Liver (tissue), 9 donors: Measurements from ENCODE around the gene NUDT13. TPM values are rescaled to one million over a fixed set of nuclear protein-coding genes. Genes with fewer than 3 reads are reported as not detected.

Experiments
- DNase-seq: peaks from one replicate; pipeline ENCODE4 v3.0.0-alpha.2; 2017; ENCODE audit warnings: low spot score
- H3K27ac ChIP-seq, 2 donors: one replicate each; pipeline ENCODE4 v1.7.0; 2013; ENCODE audit warnings: inconsistent platforms in 2 of 2, low read length in 2 of 2, control low read depth in 1 of 2, low read depth in 1 of 2, mild to moderate bottlenecking in 1 of 2
- H3K27me3 ChIP-seq, 4 donors: one replicate each; pipeline versions ENCODE4 v1.6.1 to v1.7.0; 2013; ENCODE audit warnings: low read length in 3 of 4, inconsistent platforms in 1 of 4, mild to moderate bottlenecking in 1 of 4, moderate library complexity in 1 of 4; ENCODE audit not compliant: control insufficient read depth in 4 of 4, insufficient read depth in 4 of 4
- H3K36me3 ChIP-seq, 4 donors: one replicate each; pipeline versions ENCODE4 v1.6.1 to v1.7.0; 2013; ENCODE audit warnings: low read length in 3 of 4, mild to moderate bottlenecking in 3 of 4, low read depth in 1 of 4, moderate library complexity in 1 of 4; ENCODE audit not compliant: control insufficient read depth in 4 of 4, insufficient read depth in 3 of 4
- H3K4me1 ChIP-seq, 4 donors: one replicate each; pipeline versions ENCODE4 v1.6.1 to v1.7.0; 2013; ENCODE audit warnings: low read length in 3 of 4, mild to moderate bottlenecking in 3 of 4, moderate library complexity in 1 of 4; ENCODE audit not compliant: control insufficient read depth in 4 of 4, insufficient read depth in 4 of 4
- H3K4me3 ChIP-seq, 3 donors: one replicate each; pipeline versions ENCODE4 v1.6.1 to v1.7.0; 2013; ENCODE audit warnings: low read length in 3 of 3, control low read depth in 1 of 3, low read depth in 1 of 3, mild to moderate bottlenecking in 1 of 3
- H3K9ac ChIP-seq, 2 donors: one replicate each; pipeline ENCODE4 v1.7.0; 2013; ENCODE audit warnings: low read length in 2 of 2, mild to moderate bottlenecking in 2 of 2, moderate library complexity in 2 of 2, control low read depth in 1 of 2, low read depth in 1 of 2
- H3K9me3 ChIP-seq, 4 donors: one replicate each; pipeline versions ENCODE4 v1.6.1 to v1.7.0; 2013; ENCODE audit warnings: low read length in 3 of 4; ENCODE audit not compliant: control insufficient read depth in 4 of 4
- EGR1 ChIP-seq, 2 donors: IDR thresholded peaks; 2 replicates each; pipeline ENCODE4 v1.6.1; 2016 to 2018; ENCODE audit warnings: antibody characterized with exemption in 2 of 2, low read depth in 2 of 2
- FOXA1 ChIP-seq: IDR thresholded peaks from 2 replicates; pipeline ENCODE4 v1.6.1; 2016; ENCODE audit warnings: antibody characterized with exemption
- FOXA2 ChIP-seq: IDR thresholded peaks from 2 replicates; pipeline ENCODE4 v1.6.1; 2016; ENCODE audit warnings: antibody characterized with exemption
- GABPA ChIP-seq, 2 donors: IDR thresholded peaks in 1 of 2; conservative IDR thresholded peaks in 1 of 2; 2 replicates each; pipeline ENCODE4 v1.6.1; 2016; ENCODE audit warnings: antibody characterized with exemption in 2 of 2, mild to moderate bottlenecking in 1 of 2, moderate library complexity in 1 of 2
- HNF4A ChIP-seq, 2 donors: conservative IDR thresholded peaks; 2 replicates each; pipeline ENCODE4 v1.6.1; 2016; ENCODE audit warnings: antibody characterized with exemption in 2 of 2, mild to moderate bottlenecking in 2 of 2
- HNF4G ChIP-seq: IDR thresholded peaks from 2 replicates; pipeline ENCODE4 v1.6.1; 2016; ENCODE audit warnings: antibody characterized with exemption
- JUND ChIP-seq, 2 donors: IDR thresholded peaks; 2 replicates each; pipeline ENCODE4 v1.6.1; 2016; ENCODE audit warnings: antibody characterized with exemption in 2 of 2
- RAD21 ChIP-seq, 2 donors: IDR thresholded peaks; 2 replicates each; pipeline ENCODE4 v1.6.1; 2016; ENCODE audit warnings: antibody characterized with exemption in 2 of 2, mild to moderate bottlenecking in 2 of 2
- SP1 ChIP-seq: IDR thresholded peaks from 2 replicates; pipeline ENCODE4 v1.6.1; 2018; ENCODE audit warnings: antibody characterized with exemption, mild to moderate bottlenecking
- TAF1 ChIP-seq: conservative IDR thresholded peaks from 2 replicates; pipeline ENCODE4 v1.6.1; 2016; ENCODE audit warnings: antibody characterized with exemption, mild to moderate bottlenecking
- YY1 ChIP-seq: IDR thresholded peaks from 2 replicates; pipeline ENCODE4 v1.6.1; 2016; ENCODE audit warnings: antibody characterized with exemption, mild to moderate bottlenecking
- WGBS: extraction: QIAGEN DNeasy Blood & Tissue Kit; methylation state at CpG from one replicate; pipeline ENCODE4 v1.1.7; 2013; 5-methylcytosine and 5-hydroxymethylcytosine counted together
- polyA plus RNA-seq, 2 donors: library from polyadenylated mRNA; stranded (reverse) in 1 of 2; unstranded in 1 of 2; fragments of 200-250 nt in 1 of 2; fragments of >200 nt in 1 of 2; fragmentation: Nextera tagmentation in 1 of 2; extraction: Ambion mirVana in 1 of 2; gene quantifications; one replicate each; pipeline versions ENCODE4 v1.2.1 to v1.2.3, GENCODE V29; 2013 to 2015
- total RNA-seq, 2 donors: library from RNA; depleted of rRNA; stranded (reverse); fragments of >200 nt; gene quantifications; one replicate each; pipeline ENCODE4 v1.2.3, GENCODE V29; 2014
- TF ChIP-seq, protein P1 (sequence below): IDR thresholded peaks from 2 replicates; pipeline ENCODE4 v1.6.1; 2016; ENCODE audit warnings: antibody characterized with exemption, mild to moderate bottlenecking
- TF ChIP-seq, protein P2 (sequence below): IDR thresholded peaks from 2 replicates; pipeline ENCODE4 v1.6.1; 2016; ENCODE audit warnings: antibody characterized with exemption
- TF ChIP-seq, protein P3 (sequence below): IDR thresholded peaks from 2 replicates; pipeline ENCODE4 v1.6.1; 2016; ENCODE audit warnings: antibody characterized with exemption
- TF ChIP-seq, protein P4 (sequence below): fragments of 150-350 bp; IDR thresholded peaks from 2 replicates; pipeline ENCODE4 v1.5.1; 2017; ENCODE audit warnings: improper control_type of control experiment, low read depth, low read length; ENCODE audit not compliant: missing input control
- TF ChIP-seq, protein P5 (sequence below): IDR thresholded peaks from 2 replicates; pipeline ENCODE4 v1.6.1; 2016; ENCODE audit warnings: antibody characterized with exemption
- donor health status: healthy.
- donor health status: healthy.
- donor health status: healthy.
- donor health status: healthy.
- donor health status: healthy.

Gene NUDT13
- total and polyA plus RNA-seq, 4 donors: 0.60 to 4.0 (median 2.4) TPM

DNA sequence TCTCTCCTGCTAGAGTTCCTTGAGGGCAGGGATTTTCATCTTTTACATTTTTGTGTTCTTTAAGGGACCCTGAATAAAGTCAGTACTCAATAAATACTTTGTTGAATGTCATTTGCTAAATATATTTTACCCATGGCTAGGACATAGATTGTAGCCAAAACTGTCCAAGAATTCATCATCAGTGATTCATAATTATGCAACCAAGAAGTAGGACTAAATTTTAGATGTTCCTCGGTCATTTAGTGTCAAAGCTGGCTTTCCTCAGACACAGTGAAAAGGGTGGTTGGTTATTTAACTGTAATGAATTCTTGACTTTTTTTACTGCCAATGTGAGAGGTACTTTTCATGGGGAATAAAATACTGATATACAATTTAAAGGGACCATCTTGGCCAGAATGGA, 3.3 kb downstream of the NUDT13 start:
- peak overlapping the region in 1 of 2 donors; percentile 32 for H3K27ac ChIP-seq
- no peak overlapping the region for H3K4me3 ChIP-seq
- WGBS: 73% methylated on average over 1 of the region's 1 CpG
- TF ChIP-seq HNF4A (conservative IDR thresholded peaks at IDR 0.05) (no peak), FOXA2 (no peak), YY1 (no peak), HNF4G (no peak), TAF1 (no peak), SP1 (no peak)
- TF ChIP-seq, protein P1, sequence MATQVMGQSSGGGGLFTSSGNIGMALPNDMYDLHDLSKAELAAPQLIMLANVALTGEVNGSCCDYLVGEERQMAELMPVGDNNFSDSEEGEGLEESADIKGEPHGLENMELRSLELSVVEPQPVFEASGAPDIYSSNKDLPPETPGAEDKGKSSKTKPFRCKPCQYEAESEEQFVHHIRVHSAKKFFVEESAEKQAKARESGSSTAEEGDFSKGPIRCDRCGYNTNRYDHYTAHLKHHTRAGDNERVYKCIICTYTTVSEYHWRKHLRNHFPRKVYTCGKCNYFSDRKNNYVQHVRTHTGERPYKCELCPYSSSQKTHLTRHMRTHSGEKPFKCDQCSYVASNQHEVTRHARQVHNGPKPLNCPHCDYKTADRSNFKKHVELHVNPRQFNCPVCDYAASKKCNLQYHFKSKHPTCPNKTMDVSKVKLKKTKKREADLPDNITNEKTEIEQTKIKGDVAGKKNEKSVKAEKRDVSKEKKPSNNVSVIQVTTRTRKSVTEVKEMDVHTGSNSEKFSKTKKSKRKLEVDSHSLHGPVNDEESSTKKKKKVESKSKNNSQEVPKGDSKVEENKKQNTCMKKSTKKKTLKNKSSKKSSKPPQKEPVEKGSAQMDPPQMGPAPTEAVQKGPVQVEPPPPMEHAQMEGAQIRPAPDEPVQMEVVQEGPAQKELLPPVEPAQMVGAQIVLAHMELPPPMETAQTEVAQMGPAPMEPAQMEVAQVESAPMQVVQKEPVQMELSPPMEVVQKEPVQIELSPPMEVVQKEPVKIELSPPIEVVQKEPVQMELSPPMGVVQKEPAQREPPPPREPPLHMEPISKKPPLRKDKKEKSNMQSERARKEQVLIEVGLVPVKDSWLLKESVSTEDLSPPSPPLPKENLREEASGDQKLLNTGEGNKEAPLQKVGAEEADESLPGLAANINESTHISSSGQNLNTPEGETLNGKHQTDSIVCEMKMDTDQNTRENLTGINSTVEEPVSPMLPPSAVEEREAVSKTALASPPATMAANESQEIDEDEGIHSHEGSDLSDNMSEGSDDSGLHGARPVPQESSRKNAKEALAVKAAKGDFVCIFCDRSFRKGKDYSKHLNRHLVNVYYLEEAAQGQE: no peak
- TF ChIP-seq, protein P2, sequence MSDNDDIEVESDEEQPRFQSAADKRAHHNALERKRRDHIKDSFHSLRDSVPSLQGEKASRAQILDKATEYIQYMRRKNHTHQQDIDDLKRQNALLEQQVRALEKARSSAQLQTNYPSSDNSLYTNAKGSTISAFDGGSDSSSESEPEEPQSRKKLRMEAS: no peak
- peaks cover 0 to 10% (median 5%) of the 10 kb centered on the region in 4 donors for H3K4me1 ChIP-seq
- no peak overlapping the region for H3K9ac ChIP-seq
- no peaks in the 10 kb centered on the region for H3K9me3 ChIP-seq
- DNase-seq: no peak
- H3K36me3 ChIP-seq: no peaks in the 10 kb centered on the region
- H3K27me3 ChIP-seq: no peaks in the 10 kb centered on the region

DNA sequence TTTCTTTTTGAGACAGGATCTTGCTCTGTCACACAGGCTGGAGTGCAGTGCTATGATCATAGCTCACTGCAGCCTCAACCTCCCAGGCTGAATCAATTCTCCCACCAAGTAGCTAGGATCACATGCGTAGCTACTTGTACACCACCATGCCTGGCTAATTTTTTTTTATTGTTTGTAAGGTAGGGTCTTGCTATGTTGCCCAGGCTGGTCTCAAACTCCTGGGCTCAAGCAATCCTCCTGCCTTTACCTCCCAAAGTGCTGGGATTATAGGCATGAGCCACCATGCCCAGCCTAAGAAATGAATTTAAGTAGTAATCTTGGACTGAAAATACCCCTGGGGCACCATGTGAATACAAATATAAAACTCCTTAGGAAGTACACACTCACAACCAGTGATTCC, 5.8 kb downstream of the NUDT13 start:
- Histone ChIP-seq H3K27me3 (no peaks in the 10 kb centered on the region), H3K9ac (no peak overlapping the region), H3K36me3 (no peaks in the 10 kb centered on the region), H3K27ac (no peak overlapping the region), H3K9me3 (no peaks in the 10 kb centered on the region), H3K4me1 (peaks cover 13 to 30% (median 18%) of the 10 kb centered on the region in 4 donors), H3K4me3 (no peak overlapping the region)
- no peak for DNase-seq
- TF ChIP-seq FOXA1 (no peak), HNF4G (no peak), EGR1 (IDR thresholded peaks at IDR 0.05; ENCODE audit: low read depth in 2 of 2) (no peak), FOXA2 (no peak), SP1 (no peak), YY1 (no peak), JUND (IDR thresholded peaks at IDR 0.05) (no peak), RAD21 (IDR thresholded peaks at IDR 0.05) (no peak), GABPA (IDR thresholded peaks at IDR 0.05 in 1 of 2, conservative IDR thresholded peaks at IDR 0.05 in 1 of 2) (no peak)
- TF ChIP-seq, protein P3, sequence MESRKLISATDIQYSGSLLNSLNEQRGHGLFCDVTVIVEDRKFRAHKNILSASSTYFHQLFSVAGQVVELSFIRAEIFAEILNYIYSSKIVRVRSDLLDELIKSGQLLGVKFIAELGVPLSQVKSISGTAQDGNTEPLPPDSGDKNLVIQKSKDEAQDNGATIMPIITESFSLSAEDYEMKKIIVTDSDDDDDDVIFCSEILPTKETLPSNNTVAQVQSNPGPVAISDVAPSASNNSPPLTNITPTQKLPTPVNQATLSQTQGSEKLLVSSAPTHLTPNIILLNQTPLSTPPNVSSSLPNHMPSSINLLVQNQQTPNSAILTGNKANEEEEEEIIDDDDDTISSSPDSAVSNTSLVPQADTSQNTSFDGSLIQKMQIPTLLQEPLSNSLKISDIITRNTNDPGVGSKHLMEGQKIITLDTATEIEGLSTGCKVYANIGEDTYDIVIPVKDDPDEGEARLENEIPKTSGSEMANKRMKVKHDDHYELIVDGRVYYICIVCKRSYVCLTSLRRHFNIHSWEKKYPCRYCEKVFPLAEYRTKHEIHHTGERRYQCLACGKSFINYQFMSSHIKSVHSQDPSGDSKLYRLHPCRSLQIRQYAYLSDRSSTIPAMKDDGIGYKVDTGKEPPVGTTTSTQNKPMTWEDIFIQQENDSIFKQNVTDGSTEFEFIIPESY: no peak
- TF ChIP-seq, protein P4, sequence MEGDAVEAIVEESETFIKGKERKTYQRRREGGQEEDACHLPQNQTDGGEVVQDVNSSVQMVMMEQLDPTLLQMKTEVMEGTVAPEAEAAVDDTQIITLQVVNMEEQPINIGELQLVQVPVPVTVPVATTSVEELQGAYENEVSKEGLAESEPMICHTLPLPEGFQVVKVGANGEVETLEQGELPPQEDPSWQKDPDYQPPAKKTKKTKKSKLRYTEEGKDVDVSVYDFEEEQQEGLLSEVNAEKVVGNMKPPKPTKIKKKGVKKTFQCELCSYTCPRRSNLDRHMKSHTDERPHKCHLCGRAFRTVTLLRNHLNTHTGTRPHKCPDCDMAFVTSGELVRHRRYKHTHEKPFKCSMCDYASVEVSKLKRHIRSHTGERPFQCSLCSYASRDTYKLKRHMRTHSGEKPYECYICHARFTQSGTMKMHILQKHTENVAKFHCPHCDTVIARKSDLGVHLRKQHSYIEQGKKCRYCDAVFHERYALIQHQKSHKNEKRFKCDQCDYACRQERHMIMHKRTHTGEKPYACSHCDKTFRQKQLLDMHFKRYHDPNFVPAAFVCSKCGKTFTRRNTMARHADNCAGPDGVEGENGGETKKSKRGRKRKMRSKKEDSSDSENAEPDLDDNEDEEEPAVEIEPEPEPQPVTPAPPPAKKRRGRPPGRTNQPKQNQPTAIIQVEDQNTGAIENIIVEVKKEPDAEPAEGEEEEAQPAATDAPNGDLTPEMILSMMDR: no peak
- TF ChIP-seq, protein P5, sequence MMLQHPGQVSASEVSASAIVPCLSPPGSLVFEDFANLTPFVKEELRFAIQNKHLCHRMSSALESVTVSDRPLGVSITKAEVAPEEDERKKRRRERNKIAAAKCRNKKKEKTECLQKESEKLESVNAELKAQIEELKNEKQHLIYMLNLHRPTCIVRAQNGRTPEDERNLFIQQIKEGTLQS: no peak
- WGBS: 100% methylated on average over 1 of the region's 1 CpG
